Naive thymus-derived CD4-positive, alpha-beta T cell (primary cell): Measurements from ENCODE around the gene REXO2. TPM values are rescaled to one million over a fixed set of nuclear protein-coding genes. Genes with fewer than 3 reads are reported as not detected.

Experiments
- ATAC-seq: fragments of 150-1000 bp; cut with Tn5 transposase; 2 replicates; pipeline ENCODE4 v1.10.0; 2021; ENCODE audit warnings: mild to moderate bottlenecking, moderate library complexity
- CTCF ChIA-PET: fragments of 350-600 bp; sonication (Branson Sonifier 250); formaldehyde crosslinking; loops from one replicate; lab custom pipeline; 2021; ENCODE audit warnings: antibody characterized with exemption; lab: Charles Lee
- POLR2A ChIA-PET: fragments of 350-600 bp; sonication (Branson Sonifier 250); formaldehyde crosslinking; loops from one replicate; lab custom pipeline; 2021; ENCODE audit warnings: antibody characterized with exemption, inconsistent platforms; lab: Charles Lee
- DNase-seq, 9 donors: peaks; one replicate each; pipeline versions ENCODE4 v3.0.0 to v3.0.0-alpha.2; 2020 to 2022; ENCODE audit warnings: mixed read lengths in 1 of 9
- H3K27ac ChIP-seq: one replicate; pipeline ENCODE4 v1.7.0; 2013; ENCODE audit warnings: mild to moderate bottlenecking, low read depth, low read length, moderate library complexity
- H3K27me3 ChIP-seq, 2 donors: one replicate each; pipeline ENCODE4 v1.7.0; 2013; ENCODE audit warnings: low read length in 2 of 2, mild to moderate bottlenecking in 2 of 2, moderate library complexity in 2 of 2; ENCODE audit not compliant: control insufficient read depth in 2 of 2, insufficient read depth in 2 of 2
- H3K36me3 ChIP-seq, 3 experiments: 1 replicate in 2 of 3; 2 replicates in 1 of 3; pipeline ENCODE4 v1.7.0; 2013; ENCODE audit warnings: low read length in 3 of 3, mild to moderate bottlenecking in 3 of 3, moderate library complexity in 1 of 3; ENCODE audit not compliant: insufficient read depth in 3 of 3, control insufficient read depth in 2 of 3
- H3K4me1 ChIP-seq, 2 donors: one replicate each; pipeline ENCODE4 v1.7.0; 2013; ENCODE audit warnings: low read length in 2 of 2, mild to moderate bottlenecking in 2 of 2, moderate library complexity in 1 of 2; ENCODE audit not compliant: control insufficient read depth in 2 of 2, insufficient read depth in 2 of 2
- H3K4me3 ChIP-seq: 2 replicates; pipeline ENCODE4 v1.7.0; 2013; ENCODE audit warnings: mild to moderate bottlenecking, low read length
- H3K9me3 ChIP-seq, 3 experiments: 1 replicate in 2 of 3; 2 replicates in 1 of 3; pipeline ENCODE4 v1.7.0; 2013; ENCODE audit warnings: low read length in 3 of 3; ENCODE audit not compliant: control insufficient read depth in 2 of 3
- H3K27ac Mint-ChIP-seq, 9 donors: one replicate each; pipeline ENCODE4 v1.8.0; 2020 to 2022; ENCODE audit warnings: mixed read lengths in 9 of 9, mild to moderate bottlenecking in 8 of 9, moderate library complexity in 5 of 9, inconsistent platforms in 2 of 9
- H3K27me3 Mint-ChIP-seq, 5 donors: one replicate each; pipeline ENCODE4 v1.8.0; 2021 to 2022; ENCODE audit warnings: mixed read lengths in 5 of 5, mild to moderate bottlenecking in 1 of 5
- H3K36me3 Mint-ChIP-seq, 5 donors: one replicate each; pipeline ENCODE4 v1.8.0; 2020 to 2022; ENCODE audit warnings: mixed read lengths in 5 of 5, mild to moderate bottlenecking in 3 of 5, inconsistent platforms in 1 of 5
- H3K4me1 Mint-ChIP-seq, 7 donors: one replicate each; pipeline ENCODE4 v1.8.0; 2020 to 2022; ENCODE audit warnings: mixed read lengths in 7 of 7, mild to moderate bottlenecking in 3 of 7, inconsistent platforms in 1 of 7
- H3K4me3 Mint-ChIP-seq, 10 donors: one replicate each; pipeline ENCODE4 v1.8.0; 2020 to 2022; ENCODE audit warnings: mild to moderate bottlenecking in 10 of 10, mixed read lengths in 10 of 10, moderate library complexity in 6 of 10, inconsistent platforms in 2 of 10
- H3K9me3 Mint-ChIP-seq, 11 donors: one replicate each; pipeline ENCODE4 v1.8.0; 2020 to 2022; ENCODE audit warnings: mixed read lengths in 11 of 11, mild to moderate bottlenecking in 4 of 11, inconsistent platforms in 1 of 11, moderate library complexity in 1 of 11
- intact Hi-C, 2 donors: fragments of 100-400 bp; cut with micrococcal nuclease; formaldehyde crosslinking; loops; one replicate each; pipeline ENCODE4 v1.15.1; 2023
- polyA plus RNA-seq, 2 donors: library from polyadenylated mRNA; unstranded; fragments of 300-500 nt; fragmentation: Illumina TruSeq; gene quantifications; one replicate each; pipeline ENCODE4 v1.2.3, GENCODE V29; 2021
- total RNA-seq, 6 experiments: library from RNA in 5 of 6; stranded (reverse) in 5 of 6; gene quantifications; 1 replicate in 5 of 6; 2 replicates in 1 of 6; pipeline ENCODE4 v1.2.3 and lab custom pipeline; 2021 to 2026

REXO2 gene
- total RNA-seq (100 to 1,000 TPM in 1 of 5 experiments, 10 to 100 TPM in 4; 33.8 to 105 (median 56.0) TPM), polyA plus RNA-seq (10 to 100 TPM; 54.2 to 64.0 TPM), total RNA-seq (lab: John Stamatoyannopoulos, UW) (15.3 reads per million, percentile 45 among the genes with 10 or more reads in this experiment)

- H3K27me3 Mint-ChIP-seq, result peaks cover 0 to 4% (median 0%) of the 10 kb centered on the region in 5 donors
- H3K4me3 Mint-ChIP-seq, result peak within 1 kb of the TSS; percentile 92 to 98 (median 96)
- H3K36me3 Mint-ChIP-seq, result peaks cover 7 to 28% (median 11%) of the 10 kb centered on the region in 5 donors
- H3K27me3 ChIP-seq, result no peaks in the 10 kb centered on the region
- H3K36me3 ChIP-seq, result peaks cover 0 to 11% (median 6%) of the 10 kb centered on the region in 3 experiments
- peaks cover 0 to 10% (median 0%) of the 10 kb centered on the region in 11 donors for H3K9me3 Mint-ChIP-seq
- H3K4me1 ChIP-seq, result peaks cover 18 to 20% of the 10 kb centered on the region in 2 donors
- ChIA-PET POLR2A (interaction anchor here (0.6 to 1.4 kb wide), 8 partner anchors 10 to 566 kb away, joined by 3 to 7 read pairs (median 3); partner anchors contain the start of genes C11orf71 and RBM7), CTCF (interaction anchor here (0.7 to 1.0 kb wide), 2 partner anchors 39 to 221 kb away, joined by 3 read pairs; partner anchors contain the start of genes C11orf71 and RBM7)
- DNase-seq, result peak; percentile 89 to 94 (median 92)
- H3K27ac Mint-ChIP-seq, result peak within 1 kb of the TSS; percentile 84 to 95 (median 93)
- intact Hi-C loops, result loop anchor here (1.0 to 10.0 kb wide), 8 partner anchors 39 to 1125 kb away; partner anchors contain the start of genes C11orf71 (in 2 of the 2), RBM7 (in 2 of the 2), TTC12 (in 1 of the 2) and USP28 (in 1 of the 2)
- peak within 1 kb of the TSS; percentile 96 for H3K4me3 ChIP-seq
- H3K27ac ChIP-seq, result peak within 1 kb of the TSS; percentile 79
- ATAC-seq, result peak; percentile 100
- H3K9me3 ChIP-seq, result no peaks in the 10 kb centered on the region
- H3K4me1 Mint-ChIP-seq, result peaks cover 22 to 56% (median 36%) of the 10 kb centered on the region in 7 donors
Observed at GRCh38 chr11:114439229-114440120, at the start of gene REXO2. REXO2 (plus strand) TSS chr11:114439467; CDS start chr11:114439529, 62 bp downstream.

- Mint-ChIP-seq H3K27ac (no peak overlapping the region), H3K36me3 (peaks cover 0 to 6% (median 0%) of the 10 kb centered on the region in 5 donors), H3K4me1 (peaks cover 7 to 17% (median 10%) of the 10 kb centered on the region in 7 donors), H3K9me3 (peaks cover 0 to 2% (median 0%) of the 10 kb centered on the region in 11 donors), H3K4me3 (no peak overlapping the region), H3K27me3 (peaks cover 0 to 11% (median 0%) of the 10 kb centered on the region in 5 donors)
- Histone ChIP-seq H3K27me3 (no peaks in the 10 kb centered on the region), H3K4me1 (no peaks in the 10 kb centered on the region), H3K4me3 (no peak overlapping the region), H3K9me3 (no peaks in the 10 kb centered on the region), H3K36me3 (no peaks in the 10 kb centered on the region), H3K27ac (no peak overlapping the region)
- DNase-seq (no peak), ATAC-seq (no peak)
- ChIA-PET POLR2A (no interaction called here), CTCF (no interaction called here)
- intact Hi-C loops, result no loop called here
Observed at GRCh38 chr11:114392735-114393667, 46.3 kb upstream of the REXO2 start.

GRCh38 chr11:114395736-114396135 lies 43.5 kb upstream of the REXO2 start:
- Mint-ChIP-seq H3K9me3 (peaks cover 0 to 4% (median 0%) of the 10 kb centered on the region in 11 donors), H3K4me3 (no peak overlapping the region), H3K4me1 (peaks cover 19 to 39% (median 31%) of the 10 kb centered on the region in 7 donors), H3K27me3 (peaks cover 0 to 11% (median 0%) of the 10 kb centered on the region in 5 donors), H3K27ac (peak overlapping the region in 1 of 9 donors; percentile 14), H3K36me3 (peaks cover 0 to 12% (median 0%) of the 10 kb centered on the region in 5 donors)
- POLR2A ChIA-PET, result interaction anchor here (0.7 kb wide), 1 partner anchor 79 kb away, joined by 6 read pairs; no protein-coding TSS in a partner anchor
- Histone ChIP-seq H3K27ac (no peak overlapping the region), H3K4me1 (peaks cover 10 to 11% of the 10 kb centered on the region in 2 donors), H3K36me3 (peaks cover 0 to 3% (median 0%) of the 10 kb centered on the region in 3 experiments), H3K4me3 (no peak overlapping the region), H3K27me3 (no peaks in the 10 kb centered on the region), H3K9me3 (no peaks in the 10 kb centered on the region)
- intact Hi-C loops, result no loop called here
- CTCF ChIA-PET, result no interaction called here
- ATAC-seq (no peak), DNase-seq (no peak)

GRCh38 chr11:114396916-114397315 lies 42.4 kb upstream of the REXO2 start:
- Histone ChIP-seq H3K4me1 (peaks cover 10 to 13% of the 10 kb centered on the region in 2 donors), H3K27ac (no peak overlapping the region), H3K27me3 (no peaks in the 10 kb centered on the region), H3K4me3 (no peak overlapping the region), H3K36me3 (peaks cover 0 to 3% (median 0%) of the 10 kb centered on the region in 3 experiments), H3K9me3 (no peaks in the 10 kb centered on the region)
- peaks cover 0 to 12% (median under 1%) of the 10 kb centered on the region in 5 donors for H3K36me3 Mint-ChIP-seq
- H3K4me3 Mint-ChIP-seq, result no peak overlapping the region
- intact Hi-C loops, result no loop called here
- ChIA-PET CTCF (no interaction called here), POLR2A (no interaction called here)
- no peak for DNase-seq
- peaks cover 0 to 11% (median 0%) of the 10 kb centered on the region in 5 donors for H3K27me3 Mint-ChIP-seq
- ATAC-seq, result no peak
- H3K9me3 Mint-ChIP-seq, result peaks cover 0 to 4% (median 0%) of the 10 kb centered on the region in 11 donors
- H3K27ac Mint-ChIP-seq, result no peak overlapping the region
- H3K4me1 Mint-ChIP-seq, result peaks cover 22 to 44% (median 37%) of the 10 kb centered on the region in 7 donors

GRCh38 chr11:114397349-114397982 lies 41.8 kb upstream of the REXO2 start:
- DNase-seq (no peak), ATAC-seq (no peak)
- Mint-ChIP-seq H3K9me3 (peaks cover 0 to 4% (median 0%) of the 10 kb centered on the region in 11 donors), H3K4me1 (peaks cover 24 to 49% (median 41%) of the 10 kb centered on the region in 7 donors), H3K4me3 (peak overlapping the region in 2 of 10 donors; percentile 17 to 94), H3K27ac (peak overlapping the region in 2 of 9 donors; percentile 1 to 14), H3K27me3 (peaks cover 0 to 11% (median 0%) of the 10 kb centered on the region in 5 donors), H3K36me3 (peaks cover 0 to 15% (median 3%) of the 10 kb centered on the region in 5 donors)
- Histone ChIP-seq H3K36me3 (peaks cover 0 to 3% (median 0%) of the 10 kb centered on the region in 3 experiments), H3K4me3 (no peak overlapping the region), H3K4me1 (peaks cover 11 to 15% of the 10 kb centered on the region in 2 donors), H3K27me3 (no peaks in the 10 kb centered on the region), H3K9me3 (no peaks in the 10 kb centered on the region), H3K27ac (no peak overlapping the region)
- ChIA-PET CTCF (interaction anchor here (0.7 kb wide), 1 partner anchor 17 kb away, joined by 3 read pairs; no protein-coding TSS in a partner anchor), POLR2A (interaction anchor here (1.1 kb wide), 1 partner anchor 42 kb away, joined by 6 read pairs; the partner anchor contains the start of gene REXO2)
- intact Hi-C loops, result no loop called here
